OCI-LY7 (cell line): Measurements from ENCODE around the gene MRPL41. TPM values are rescaled to one million over a fixed set of nuclear protein-coding genes. Genes with fewer than 3 reads are reported as not detected.
"Not testable (repeated sequence)": the region's sequence is repeated elsewhere in the genome, so short reads cannot be mapped to it uniquely, and the experiment has no call there.

Experiments
- BruUV-seq: library from RNA; stranded (reverse); fragments of 400-500 nt; replicated peaks from 2 replicates; lab custom pipeline; 2021; lab: Mats Ljungman, UMichigan
- CTCF ChIA-PET: fragments of 300-600 bp; sonication (Branson Sonifier 250); formaldehyde crosslinking; loops from one replicate; lab custom pipeline; 2022; ENCODE audit warnings: antibody characterized with exemption; ENCODE audit not compliant: unreplicated experiment; lab: Charles Lee
- POLR2A ChIA-PET: fragments of 300-600 bp; sonication (Branson Sonifier 250); formaldehyde crosslinking; loops from one replicate; lab custom pipeline; 2022; ENCODE audit warnings: antibody characterized with exemption; lab: Charles Lee
- DNase-seq: peaks from one replicate; pipeline ENCODE4 v3.0.0-alpha.2; 2015; ENCODE audit warnings: low spot score
- H2AFZ ChIP-seq: fragments of 200-600 bp; sonication (generic), shearing (Covaris generic); 2 replicates; pipeline ENCODE4 v1.6.1; 2014; ENCODE audit warnings: mild to moderate bottlenecking, antibody characterized with exemption, low read length, moderate library complexity
- H3K27ac ChIP-seq: fragments of 200-600 bp; sonication (generic); 2 replicates; pipeline ENCODE4 v1.5.1; 2014; ENCODE audit warnings: mixed run types, low read depth, mild to moderate bottlenecking, moderate library complexity, low read length, inconsistent platforms; ENCODE audit not compliant: poor library complexity, severe bottlenecking
- H3K36me3 ChIP-seq: fragments of 200-600 bp; sonication (generic); 2 replicates; pipeline ENCODE4 v1.6.1; 2014; ENCODE audit warnings: mild to moderate bottlenecking, antibody characterized with exemption, low read length, moderate library complexity, mixed read lengths; ENCODE audit not compliant: insufficient read depth
- H3K4me1 ChIP-seq: fragments of 200-600 bp; sonication (generic); 2 replicates; pipeline ENCODE4 v1.5.1; 2014; ENCODE audit warnings: mild to moderate bottlenecking, low read length; ENCODE audit not compliant: insufficient read depth, poor library complexity, severe bottlenecking
- H3K4me2 ChIP-seq: fragments of 200-600 bp; sonication (generic); 2 replicates; pipeline ENCODE4 v1.6.1; 2014; ENCODE audit warnings: mild to moderate bottlenecking, low read length
- H3K4me3 ChIP-seq: fragments of 200-600 bp; sonication (generic); 2 replicates; pipeline ENCODE4 v1.5.1; 2014; ENCODE audit warnings: mild to moderate bottlenecking, low read depth, low read length; ENCODE audit not compliant: poor library complexity, severe bottlenecking
- H3K79me2 ChIP-seq: fragments of 200-600 bp; sonication (generic); 2 replicates; pipeline ENCODE4 v1.6.1; 2016; ENCODE audit warnings: low read depth, mild to moderate bottlenecking, low read length, moderate library complexity, mixed read lengths; ENCODE audit not compliant: insufficient read depth
- H3K9me2 ChIP-seq: fragments of 200-600 bp; sonication (generic); 2 replicates; pipeline ENCODE4 v1.6.1; 2016; ENCODE audit warnings: mild to moderate bottlenecking, low read length, mixed read lengths; ENCODE audit not compliant: insufficient read depth
- H3K9me3 ChIP-seq: fragments of 200-600 bp; sonication (generic); 2 replicates; pipeline ENCODE4 v1.6.1; 2014; ENCODE audit warnings: mild to moderate bottlenecking, mixed run types, low read length, mixed read lengths
- H4K20me1 ChIP-seq: fragments of 200-600 bp; sonication (generic); 2 replicates; pipeline ENCODE4 v1.6.1; 2014; ENCODE audit warnings: mild to moderate bottlenecking, antibody characterized with exemption, low read length, moderate library complexity, mixed read lengths; ENCODE audit not compliant: insufficient read depth
- EZH2phosphoT487 ChIP-seq: fragments of 200-600 bp; sonication (generic); IDR thresholded peaks from 2 replicates; pipeline ENCODE4 v1.6.1; 2018; ENCODE audit warnings: low read depth, borderline replicate concordance, mild to moderate bottlenecking, mixed run types, antibody characterized with exemption, low read length, moderate library complexity, mixed read lengths
- intact Hi-C: fragments of 100-400 bp; cut with micrococcal nuclease; formaldehyde crosslinking; loops from one replicate; pipeline ENCODE4 v1.10.0; 2022; ENCODE audit not compliant: unreplicated experiment
- total RNA-seq, 2 experiments: library from RNA; depleted of rRNA in 1 of 2; stranded (reverse); fragments of >200 nt in 1 of 2; shearing (Covaris generic) in 1 of 2; gene quantifications; 2 replicates each; pipeline ENCODE4 v1.2.3, GENCODE V29; 2014 to 2022
- TF ChIP-seq, protein P1 (sequence below): fragments of 200-600 bp; sonication (generic); conservative IDR thresholded peaks from 2 replicates; pipeline ENCODE4 v1.5.1; 2014; ENCODE audit warnings: mild to moderate bottlenecking, antibody characterized with exemption, low read length, moderate library complexity, mixed read lengths

The MRPL41 gene
- total RNA-seq, 2 experiments from 2014 or later, result 26.4 to 34.8 TPM

- no peak overlapping the region for H3K4me2 ChIP-seq
- DNase-seq, result peak; percentile 77
Observed at GRCh38 chr9:137534256-137535119, 17.2 kb upstream of the MRPL41 start.

GRCh38 chr9:137535120-137535428 is 16.6 kb upstream of the MRPL41 start:
- no TSS peak for BruUV-seq
- TF ChIP-seq EZH2phosphoT487, result no peak
- TF ChIP-seq, protein P1, sequence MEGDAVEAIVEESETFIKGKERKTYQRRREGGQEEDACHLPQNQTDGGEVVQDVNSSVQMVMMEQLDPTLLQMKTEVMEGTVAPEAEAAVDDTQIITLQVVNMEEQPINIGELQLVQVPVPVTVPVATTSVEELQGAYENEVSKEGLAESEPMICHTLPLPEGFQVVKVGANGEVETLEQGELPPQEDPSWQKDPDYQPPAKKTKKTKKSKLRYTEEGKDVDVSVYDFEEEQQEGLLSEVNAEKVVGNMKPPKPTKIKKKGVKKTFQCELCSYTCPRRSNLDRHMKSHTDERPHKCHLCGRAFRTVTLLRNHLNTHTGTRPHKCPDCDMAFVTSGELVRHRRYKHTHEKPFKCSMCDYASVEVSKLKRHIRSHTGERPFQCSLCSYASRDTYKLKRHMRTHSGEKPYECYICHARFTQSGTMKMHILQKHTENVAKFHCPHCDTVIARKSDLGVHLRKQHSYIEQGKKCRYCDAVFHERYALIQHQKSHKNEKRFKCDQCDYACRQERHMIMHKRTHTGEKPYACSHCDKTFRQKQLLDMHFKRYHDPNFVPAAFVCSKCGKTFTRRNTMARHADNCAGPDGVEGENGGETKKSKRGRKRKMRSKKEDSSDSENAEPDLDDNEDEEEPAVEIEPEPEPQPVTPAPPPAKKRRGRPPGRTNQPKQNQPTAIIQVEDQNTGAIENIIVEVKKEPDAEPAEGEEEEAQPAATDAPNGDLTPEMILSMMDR, result peak; percentile 8; the same call in 1 of the 2 replicates
- Histone ChIP-seq H3K4me3 (no peak overlapping the region), H3K36me3 (no peaks in the 10 kb centered on the region), H3K4me1 (peaks cover 20% of the 10 kb centered on the region), H2AFZ (peak overlapping the region; percentile 29), H3K79me2 (no peaks in the 10 kb centered on the region), H3K27ac (no peak overlapping the region), H3K9me2 (no peaks in the 10 kb centered on the region), H4K20me1 (no peaks in the 10 kb centered on the region), H3K4me2 (no peak overlapping the region), H3K9me3 (no peaks in the 10 kb centered on the region)
- no peak for DNase-seq
- POLR2A ChIA-PET, result no interaction called here
- CTCF ChIA-PET, result interaction anchor here (0.6 kb wide), 1 partner anchor 112 kb away, joined by 4 read pairs; the partner anchor contains the start of gene EXD3
- intact Hi-C loops, result no loop called here

More at GRCh38 chr9:137534256-137535119, 17.2 kb upstream of the MRPL41 start:
- no peak overlapping the region for H3K4me3 ChIP-seq
- H3K36me3 ChIP-seq, result no peaks in the 10 kb centered on the region
- ChIA-PET CTCF (interaction anchor here (0.6 kb wide), 1 partner anchor 112 kb away, joined by 4 read pairs; the partner anchor contains the start of gene EXD3), POLR2A (no interaction called here)
- H3K9me2 ChIP-seq, result no peaks in the 10 kb centered on the region
- H2AFZ ChIP-seq, result peak overlapping the region; percentile 29
- H3K9me3 ChIP-seq, result no peaks in the 10 kb centered on the region
- H3K27ac ChIP-seq, result no peak overlapping the region
- no peaks in the 10 kb centered on the region for H4K20me1 ChIP-seq
- intact Hi-C loops, result no loop called here
- no peaks in the 10 kb centered on the region for H3K79me2 ChIP-seq
- TF ChIP-seq, protein P1, result peak; percentile 90
- no peak for TF ChIP-seq EZH2phosphoT487
- no TSS peak for BruUV-seq
- H3K4me1 ChIP-seq, result peaks cover 20% of the 10 kb centered on the region

GRCh38 chr9:137536594-137537131 is 15.0 kb upstream of the MRPL41 start:
- H4K20me1 ChIP-seq, DNase-seq, H3K4me3 ChIP-seq, CTCF ChIA-PET, H3K9me2 ChIP-seq, BruUV-seq, intact Hi-C loops, H3K79me2 ChIP-seq, H3K9me3 ChIP-seq, H3K36me3 ChIP-seq, H2AFZ ChIP-seq, H3K27ac ChIP-seq: not testable (repeated sequence)
- Histone ChIP-seq H3K4me2 (peak overlapping the region; percentile 29; the same call in 1 of the 2 replicates), H3K4me1 (peaks cover 20% of the 10 kb centered on the region)
- POLR2A ChIA-PET, result interaction anchor here (0.6 kb wide), 1 partner anchor 218 kb away, joined by 3 read pairs; no protein-coding TSS in a partner anchor
